Activated T-helper 1 cell treated with anti-CD3 and anti-CD28 coated beads, Interleukin-2, amount 50 U/mL, for 16 hours (primary cell): ENCODE data around the gene AP5Z1.
"Not testable (repeated sequence)": the region's sequence is repeated elsewhere in the genome, so short reads cannot be mapped to it uniquely, and the experiment has no call there.

Source experiments
- DNase-seq, 2 donors: peaks; one replicate each; pipeline ENCODE4 v3.0.0-alpha.2; 2020; ENCODE audit warnings: low read depth in 1 of 2, low spot score in 1 of 2

AP5Z1 gene

DNA sequence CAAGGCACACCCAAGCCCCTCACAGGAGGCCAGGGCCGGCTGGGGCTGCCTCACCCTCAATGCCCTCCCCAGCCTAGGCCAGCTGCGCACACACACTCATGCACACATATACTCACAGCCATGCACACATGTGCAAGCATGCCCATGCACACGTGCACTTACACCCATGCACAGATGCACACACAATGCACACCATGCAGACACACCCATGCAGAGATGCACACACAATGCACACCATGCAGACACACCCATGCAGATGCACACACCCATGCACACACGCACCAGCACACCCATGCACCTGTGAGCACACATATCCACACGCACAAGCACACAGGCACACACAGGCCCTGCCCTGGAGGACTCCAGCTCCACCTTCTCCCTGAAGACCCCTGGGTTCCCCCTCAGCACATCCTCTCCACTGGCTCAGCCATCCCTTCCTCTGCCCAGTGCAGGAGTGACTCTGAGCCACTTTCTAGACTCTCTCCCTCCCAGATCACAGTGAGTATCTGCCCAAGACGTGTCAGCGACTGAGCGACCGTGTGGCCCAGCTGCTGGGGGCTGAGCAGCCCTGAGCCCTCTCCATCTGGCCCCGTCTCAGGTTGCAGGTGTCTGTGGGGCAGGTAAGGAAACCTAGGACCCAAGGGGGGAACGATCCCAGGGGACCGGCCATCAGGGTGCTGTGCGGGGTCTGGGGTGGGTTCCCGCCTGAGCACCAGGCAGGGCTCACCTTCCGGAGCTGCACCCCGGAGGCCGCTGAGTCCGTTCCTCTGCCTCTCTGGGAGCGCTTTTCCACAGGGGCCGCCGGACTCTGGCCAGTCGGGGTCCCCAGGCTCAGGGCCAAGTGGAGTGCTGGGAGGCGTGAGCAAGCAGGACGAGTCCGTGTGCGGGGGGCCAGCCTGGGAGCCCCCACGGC lies 25.8 kb downstream of the AP5Z1 start:
- DNase-seq: no peak

DNA sequence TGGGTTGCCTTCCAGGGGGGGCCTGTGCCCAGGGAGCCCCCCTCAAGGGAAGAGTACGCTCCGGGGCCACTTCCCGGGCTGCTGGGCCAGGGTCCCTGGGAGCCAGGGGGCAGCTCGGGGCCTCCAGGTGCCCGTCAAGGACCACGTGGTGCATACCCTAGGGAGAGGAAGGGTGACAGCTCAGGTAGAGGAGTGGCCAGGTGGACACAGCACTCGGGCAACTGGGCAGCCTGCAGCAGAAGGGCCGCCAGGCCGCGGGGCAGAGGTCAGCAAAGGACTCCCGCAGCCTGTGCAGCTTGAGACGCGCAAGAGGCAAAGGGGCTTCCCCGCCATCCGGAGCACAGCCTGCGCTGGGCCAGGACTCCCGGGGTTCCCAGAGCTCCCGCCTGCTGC lies 26.4 kb downstream of the AP5Z1 start:
- DNase-seq: no peak

DNA sequence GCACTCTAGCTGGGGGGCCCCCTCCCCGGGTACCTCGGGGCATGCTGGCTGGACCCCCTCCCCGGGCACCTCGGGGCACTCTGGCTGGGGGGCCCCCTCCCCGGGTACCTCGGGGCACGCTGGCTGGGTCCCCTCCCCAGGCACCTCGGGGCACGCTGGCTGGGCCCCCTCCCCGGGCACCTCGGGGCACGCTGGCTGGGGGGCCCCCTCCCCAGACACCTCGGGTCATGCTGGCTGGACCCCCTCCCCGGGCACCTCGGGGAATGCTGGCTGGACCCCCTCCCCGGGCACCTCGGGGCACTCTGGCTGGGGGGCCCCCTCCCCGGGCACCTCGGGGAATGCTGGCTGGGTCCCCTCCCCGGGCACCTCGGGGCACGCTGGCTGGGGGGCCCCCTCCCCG lies 27.2 kb downstream of the AP5Z1 start:
- DNase-seq: not testable (repeated sequence)

DNA sequence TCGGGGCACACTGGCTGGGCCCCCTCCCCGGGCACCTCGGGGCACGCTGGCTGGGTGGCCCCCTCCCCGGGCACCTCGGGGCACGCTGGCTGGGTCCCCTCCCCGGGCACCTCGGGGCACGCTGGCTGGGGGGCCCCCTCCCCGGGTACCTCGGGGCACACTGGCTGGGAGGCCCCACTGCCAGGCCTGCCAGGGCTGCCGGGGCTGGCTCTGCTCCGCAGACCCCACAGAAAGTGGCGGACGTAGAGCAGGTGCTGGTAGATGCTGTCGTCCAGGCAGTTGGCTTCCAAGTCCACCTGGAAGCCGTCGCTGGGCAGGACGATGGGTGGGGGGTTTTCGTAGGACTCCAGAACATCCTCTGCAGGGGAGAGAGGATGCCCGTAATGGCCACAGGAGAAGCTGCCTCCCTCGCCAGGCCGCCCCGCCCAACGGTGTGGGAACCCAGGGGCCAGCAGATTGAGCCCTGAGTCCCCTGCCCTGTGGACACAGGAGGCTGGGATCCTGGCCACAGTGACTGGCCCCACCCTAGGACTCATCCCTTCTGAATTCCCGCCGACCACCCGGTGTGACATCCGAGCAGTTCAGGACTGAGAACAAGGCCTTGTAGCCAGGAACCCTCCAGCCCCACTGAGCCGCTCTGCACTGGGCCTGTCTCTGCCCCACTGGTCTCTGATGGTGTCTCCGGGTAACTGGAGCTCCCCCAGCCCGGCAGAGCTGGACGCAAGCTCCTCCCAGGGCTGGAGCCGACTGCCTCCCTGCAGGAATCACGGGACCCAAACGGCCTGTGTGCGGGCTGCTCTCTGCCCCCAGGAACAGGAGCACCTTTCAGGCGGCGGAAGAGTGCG lies 28.2 kb downstream of the AP5Z1 start:
- DNase-seq: no peak

DNA sequence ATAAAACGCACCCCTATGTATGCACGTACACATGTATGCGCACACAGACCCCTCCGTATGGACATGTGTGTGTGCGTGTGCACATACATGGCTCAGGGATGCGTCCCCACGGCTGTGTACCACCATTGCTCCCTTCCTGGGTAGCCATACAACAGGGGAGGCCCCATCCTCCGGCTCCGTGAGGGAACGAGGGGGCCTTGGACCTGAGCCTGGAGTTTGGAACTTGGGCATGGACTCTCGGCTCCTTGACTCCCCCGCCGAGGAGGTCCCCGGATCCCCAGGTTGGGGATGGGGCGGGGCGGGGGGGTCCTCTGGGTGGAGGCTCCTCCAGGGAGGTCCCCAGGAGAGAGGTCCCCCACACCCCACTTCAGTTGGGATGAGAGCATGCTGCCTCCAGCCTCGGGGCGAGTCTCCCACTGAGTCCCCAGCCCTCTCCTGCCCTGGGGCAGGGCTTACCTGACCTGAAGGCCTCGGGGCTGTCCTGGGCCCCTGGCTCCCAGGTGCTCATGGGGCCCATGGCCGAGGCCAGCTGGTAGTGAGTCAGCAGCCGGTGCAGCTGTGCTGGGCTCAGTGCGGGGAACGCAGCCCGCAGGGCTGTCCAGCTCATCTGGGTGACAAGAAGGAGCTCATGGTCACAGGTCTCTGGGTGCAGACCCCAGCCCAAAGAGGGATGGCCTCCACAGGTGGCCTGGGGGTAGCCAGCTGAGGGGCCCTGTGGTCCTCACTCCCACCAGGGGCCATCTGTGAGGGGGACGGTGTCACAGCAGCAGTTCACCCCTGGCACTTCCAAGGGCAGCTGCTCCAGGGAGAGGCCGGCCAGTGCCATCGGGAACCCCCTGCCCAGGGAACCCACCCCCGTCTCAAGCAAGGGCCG lies 29.9 kb downstream of the AP5Z1 start:
- no peak for DNase-seq

DNA sequence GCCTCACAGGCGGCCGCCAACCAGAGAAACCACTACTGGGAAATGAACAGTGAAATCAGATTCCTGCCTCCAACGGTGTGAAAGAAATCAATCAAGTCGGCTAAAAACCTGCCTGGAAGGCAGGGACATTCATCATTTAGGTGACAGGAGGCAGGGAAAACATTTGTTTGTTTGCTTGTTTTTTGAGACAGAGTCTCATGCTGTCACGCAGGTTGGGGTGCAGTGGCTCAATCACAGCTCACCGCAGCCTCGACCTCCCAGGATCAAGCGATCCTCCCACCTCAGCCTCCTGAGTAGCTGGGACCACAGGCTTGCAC lies 30.5 kb downstream of the AP5Z1 start:
- DNase-seq: no peak

DNA sequence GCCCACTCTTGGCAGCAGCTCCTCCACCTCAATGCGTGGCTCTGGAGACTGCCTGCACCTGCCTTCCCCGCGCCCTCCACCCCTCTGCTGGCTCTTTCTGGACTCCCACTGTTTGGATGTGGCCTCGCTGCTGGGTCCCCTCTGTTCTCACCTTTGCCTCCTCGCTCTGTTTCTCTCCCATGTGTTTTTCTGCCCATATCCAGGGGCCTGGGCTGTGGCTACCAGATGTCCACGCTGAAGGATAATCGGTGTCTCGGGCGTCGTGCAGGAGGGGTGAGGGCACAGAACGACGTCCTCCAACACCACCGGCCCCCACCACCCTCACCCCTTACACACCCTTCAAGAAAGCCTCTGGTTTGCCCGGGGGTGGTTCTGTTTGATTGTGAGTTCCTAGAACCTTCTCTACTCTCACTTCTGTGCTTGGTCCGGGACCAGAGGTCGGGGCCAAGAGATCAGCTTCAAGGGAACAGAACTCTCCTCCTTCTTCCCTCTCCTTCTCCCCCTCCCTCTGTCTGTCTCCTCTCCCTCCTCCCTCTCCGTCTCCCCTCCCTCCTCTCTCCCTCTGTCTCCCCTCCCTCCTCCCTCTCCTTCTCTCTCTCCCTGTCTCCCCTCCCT lies 31.7 kb downstream of the AP5Z1 start:
- DNase-seq: no peak

DNA sequence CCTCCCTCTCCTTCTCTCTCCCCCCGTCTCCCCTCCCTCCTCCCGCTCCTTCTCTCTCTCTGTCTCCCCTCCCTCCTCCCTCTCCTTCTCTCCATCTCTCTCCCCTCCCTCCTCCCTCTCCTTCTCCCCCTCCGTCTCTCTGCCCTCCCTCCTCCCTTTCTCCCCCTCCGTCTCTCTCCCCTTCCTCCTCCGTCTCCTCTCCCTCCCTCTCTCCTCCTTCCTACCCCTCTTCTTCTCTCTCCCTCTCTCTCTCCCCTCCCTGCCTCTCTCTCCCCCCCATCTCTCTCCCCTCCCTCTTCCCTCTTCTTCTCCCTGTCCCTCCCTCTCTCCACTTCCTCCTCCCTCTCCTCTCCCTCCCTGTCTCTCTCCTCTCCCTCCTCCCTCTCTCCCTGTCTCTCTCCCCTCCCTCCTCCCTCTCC lies 32.2 kb downstream of the AP5Z1 start:
- no peak for DNase-seq

DNA sequence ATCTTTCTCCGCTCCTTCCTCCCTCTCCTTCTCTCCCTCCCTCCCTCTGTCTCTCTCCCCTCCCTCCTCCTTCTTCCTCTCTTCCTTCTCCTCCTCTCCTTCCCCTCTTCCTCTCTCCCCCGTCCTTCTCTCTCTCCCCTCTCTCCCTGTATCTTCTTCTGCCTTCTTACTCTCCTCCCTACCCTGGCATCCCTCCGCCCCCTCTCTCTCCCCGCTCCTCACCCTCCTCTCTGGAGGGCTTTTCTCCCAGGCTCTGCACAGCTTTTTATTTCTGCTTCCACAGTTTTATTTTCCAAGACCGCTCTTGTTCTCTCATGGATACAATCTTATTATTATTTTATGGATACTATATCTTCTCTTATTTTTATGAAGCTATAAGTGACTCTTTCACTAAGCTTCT lies 32.6 kb downstream of the AP5Z1 start:
- no peak for DNase-seq

DNA sequence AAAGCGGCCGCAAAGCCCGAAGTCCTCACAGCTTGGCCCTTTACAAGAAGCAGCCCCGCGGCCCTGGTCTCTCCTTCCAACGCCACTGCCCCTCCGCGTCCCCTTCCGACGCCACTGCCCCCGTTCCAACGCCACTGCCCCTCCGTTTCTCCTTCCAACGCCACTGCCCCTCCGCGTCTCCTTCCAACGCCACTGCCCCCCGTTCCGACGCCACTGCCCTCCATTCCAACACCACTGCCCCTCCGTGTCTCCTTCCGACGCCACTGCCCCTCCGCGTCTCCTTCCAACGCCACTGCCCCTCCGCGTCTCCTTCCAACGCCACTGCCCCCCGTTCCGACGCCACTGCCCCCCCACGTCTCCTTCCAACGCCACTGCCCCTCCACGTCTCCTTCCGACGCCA lies 33.1 kb downstream of the AP5Z1 start:
- DNase-seq: no peak

DNA sequence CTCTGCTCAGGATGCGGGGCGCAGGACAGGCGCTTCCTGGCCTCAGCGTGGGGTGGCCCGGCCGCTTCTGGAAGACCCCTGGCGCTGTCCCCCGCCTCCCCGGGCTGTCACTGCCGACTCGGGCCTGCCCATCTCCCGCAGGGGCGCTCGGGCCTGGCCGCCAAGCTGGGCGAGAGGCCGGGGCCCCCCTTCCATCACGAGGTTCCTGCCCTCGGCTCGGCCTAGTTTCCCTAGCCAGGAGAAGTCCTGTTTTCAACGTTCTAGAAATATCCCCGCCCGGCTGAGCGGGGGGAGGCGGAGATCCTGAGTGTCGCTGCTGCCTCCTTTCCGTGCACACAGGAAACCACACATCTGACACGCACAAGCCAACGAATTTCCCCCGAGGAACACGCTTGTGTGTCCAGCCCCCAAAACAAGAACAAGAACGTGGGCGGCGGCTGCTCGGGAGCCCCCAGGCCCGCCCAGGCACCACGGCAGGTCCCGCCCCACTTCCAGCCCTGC lies 33.7 kb downstream of the AP5Z1 start:
- no peak for DNase-seq

DNA sequence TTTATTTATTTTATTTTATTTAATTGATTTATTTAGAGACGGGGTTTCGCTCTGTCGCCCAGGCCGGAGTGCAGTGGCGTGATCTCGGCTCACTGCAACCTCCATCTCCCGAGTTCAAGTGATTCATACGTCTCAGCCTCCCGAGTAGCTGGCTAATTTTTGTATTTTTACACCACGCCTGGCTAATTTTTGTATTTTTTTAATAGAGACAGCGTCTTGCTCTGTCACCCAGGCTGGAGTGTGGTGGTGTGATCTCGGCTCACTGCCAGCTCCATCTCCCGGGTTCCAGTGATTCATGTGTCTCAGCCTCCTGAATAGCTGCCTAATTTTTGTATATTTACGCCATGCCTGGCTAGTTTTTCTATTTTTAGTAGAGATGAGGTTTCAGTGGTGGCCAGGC lies 34.2 kb downstream of the AP5Z1 start:
- DNase-seq: no peak

DNA sequence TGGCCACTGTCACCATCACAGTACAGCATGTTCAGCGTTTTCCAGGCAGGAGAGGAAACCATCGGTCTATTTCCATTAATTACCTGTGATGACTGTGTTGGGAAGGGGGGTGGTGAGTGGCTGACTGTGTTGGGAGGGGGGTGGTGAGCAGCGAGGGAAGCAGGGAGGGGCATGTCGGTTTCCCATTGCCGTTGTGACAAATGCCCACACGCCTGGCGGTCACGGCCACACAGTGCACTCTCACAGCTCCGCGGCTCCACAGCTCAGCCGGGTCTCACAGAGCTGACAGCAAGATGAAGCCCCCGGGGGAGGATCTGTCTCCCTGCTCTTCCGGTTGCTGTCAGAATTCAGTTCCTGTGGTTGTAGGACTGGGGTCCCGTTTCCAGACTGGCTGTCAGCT lies 39.0 kb downstream of the AP5Z1 start:
- no peak for DNase-seq

DNA sequence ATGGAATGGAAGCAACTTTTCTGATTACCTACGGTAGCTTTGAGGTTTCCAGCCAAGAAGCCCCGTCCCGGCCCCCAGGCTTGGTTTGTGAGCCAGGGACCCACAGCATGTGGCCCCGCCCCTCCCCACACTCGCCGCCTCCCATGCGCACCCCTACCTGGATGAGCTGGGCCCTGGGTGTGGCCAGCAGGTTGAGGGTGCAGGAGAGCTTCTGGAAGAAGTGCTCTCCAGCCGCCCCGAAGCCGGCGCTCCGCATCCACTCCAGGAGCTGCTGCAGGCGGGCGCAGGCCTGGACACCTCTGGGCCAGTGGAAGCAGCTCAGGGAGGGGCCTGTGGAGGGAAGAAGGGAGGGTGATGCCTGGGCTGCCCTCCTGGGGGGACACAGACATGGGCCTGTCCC lies 39.7 kb downstream of the AP5Z1 start:
- DNase-seq: no peak

DNA sequence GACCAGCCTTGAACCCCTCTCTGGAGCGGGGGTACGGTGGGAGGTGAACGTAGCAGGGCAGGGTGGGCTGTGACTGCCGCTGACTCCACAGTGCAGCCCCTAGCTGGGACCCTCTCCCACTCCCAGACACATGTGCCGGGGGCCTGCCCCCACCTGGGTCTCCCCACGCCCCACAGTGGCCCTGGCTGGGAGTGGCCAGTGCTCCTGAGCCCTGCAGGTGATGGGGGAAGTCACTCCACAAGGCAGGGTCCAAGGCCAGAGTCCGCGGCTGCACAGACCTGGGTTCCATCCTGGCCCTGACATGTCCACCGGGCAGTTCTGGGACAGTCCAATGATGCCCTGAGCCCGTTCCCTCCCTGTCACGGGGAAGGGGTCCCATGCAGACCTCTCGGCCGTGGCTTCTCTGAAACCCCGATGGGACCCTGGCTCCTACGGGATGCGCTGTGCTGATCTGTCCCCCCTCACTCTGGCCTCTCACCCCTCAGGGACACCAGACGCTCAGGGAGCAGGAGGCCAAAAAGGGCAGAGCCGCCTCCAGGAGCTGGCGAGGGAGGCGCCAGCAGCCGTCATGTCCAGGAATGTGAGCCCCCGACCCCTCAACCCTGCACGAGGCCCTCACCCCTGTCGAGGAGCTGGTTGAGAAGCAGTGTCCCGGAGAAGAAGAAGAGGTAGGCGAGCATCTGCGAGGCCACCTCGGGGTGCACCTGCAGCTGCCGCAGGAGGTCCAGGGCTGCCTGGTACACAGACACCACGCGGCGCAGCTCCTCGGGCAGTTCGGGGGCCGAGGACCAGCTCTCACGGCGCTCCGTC lies 40.4 kb downstream of the AP5Z1 start:
- DNase-seq: no peak

DNA sequence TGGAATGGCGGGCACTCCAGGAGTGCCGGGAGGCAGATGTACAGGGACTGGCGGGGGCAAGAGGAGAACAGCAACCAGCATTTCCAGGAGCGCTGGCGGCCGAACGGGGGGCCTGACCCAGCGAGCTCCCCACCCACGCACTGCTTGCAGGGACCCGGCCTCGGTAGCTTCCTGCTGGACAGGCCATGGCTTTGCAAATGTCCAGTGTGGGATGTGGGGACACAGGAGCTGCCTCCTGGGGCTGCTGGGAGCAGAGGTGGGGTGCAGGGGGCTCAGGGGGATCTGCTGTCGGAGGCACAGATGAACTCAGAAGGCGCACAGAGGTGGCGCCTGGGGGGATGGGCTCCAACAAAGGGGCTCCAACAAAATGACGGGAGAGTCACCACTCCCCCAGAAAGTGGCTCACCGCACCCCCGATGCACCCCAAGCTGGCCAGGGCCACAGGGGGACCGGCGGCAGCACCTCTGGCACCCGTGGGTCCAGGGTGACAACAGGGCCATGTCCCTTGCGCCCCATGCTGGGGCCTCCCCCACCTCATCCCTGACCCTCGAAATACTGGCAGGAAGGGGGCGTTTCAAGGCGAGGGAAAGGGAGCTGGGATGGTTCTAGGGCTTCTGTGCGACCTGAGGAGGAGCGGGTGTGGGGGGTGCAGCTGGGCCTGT lies 41.1 kb downstream of the AP5Z1 start:
- no peak for DNase-seq

DNA sequence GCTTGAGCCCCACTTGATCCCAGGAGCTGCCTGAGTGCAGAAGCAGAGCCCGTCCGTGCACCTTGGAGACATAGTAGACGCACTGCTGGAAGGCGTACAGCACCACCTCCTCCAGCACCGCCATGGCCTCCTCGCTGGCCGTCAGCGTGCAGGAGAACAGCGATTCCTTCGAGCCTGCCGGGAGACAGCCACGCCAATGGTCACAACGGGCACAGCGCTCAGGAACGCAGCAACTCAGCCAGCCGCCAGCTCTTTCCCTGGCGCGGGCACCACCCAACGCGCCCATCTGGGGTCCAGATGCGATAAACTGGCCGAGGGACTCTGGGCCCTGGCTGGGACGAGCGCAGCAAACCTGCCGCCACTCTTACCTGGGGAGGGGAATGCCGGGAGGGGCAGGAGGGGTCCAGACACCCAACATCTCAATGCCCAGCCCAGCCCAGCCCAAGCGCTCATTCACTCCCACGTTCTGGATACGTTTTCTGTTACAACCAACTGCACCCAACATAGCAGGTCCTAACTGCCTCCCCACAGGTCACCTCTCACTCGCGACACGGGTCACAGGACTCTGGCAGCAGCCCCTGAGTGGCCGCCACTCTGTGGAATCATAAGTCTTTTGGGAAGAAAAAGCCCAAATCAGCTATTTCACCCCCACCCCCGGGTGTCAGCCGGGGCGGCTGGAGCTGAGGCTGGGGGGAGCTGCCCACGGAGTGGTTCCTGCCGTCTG lies 41.9 kb downstream of the AP5Z1 start:
- DNase-seq: no peak

DNA sequence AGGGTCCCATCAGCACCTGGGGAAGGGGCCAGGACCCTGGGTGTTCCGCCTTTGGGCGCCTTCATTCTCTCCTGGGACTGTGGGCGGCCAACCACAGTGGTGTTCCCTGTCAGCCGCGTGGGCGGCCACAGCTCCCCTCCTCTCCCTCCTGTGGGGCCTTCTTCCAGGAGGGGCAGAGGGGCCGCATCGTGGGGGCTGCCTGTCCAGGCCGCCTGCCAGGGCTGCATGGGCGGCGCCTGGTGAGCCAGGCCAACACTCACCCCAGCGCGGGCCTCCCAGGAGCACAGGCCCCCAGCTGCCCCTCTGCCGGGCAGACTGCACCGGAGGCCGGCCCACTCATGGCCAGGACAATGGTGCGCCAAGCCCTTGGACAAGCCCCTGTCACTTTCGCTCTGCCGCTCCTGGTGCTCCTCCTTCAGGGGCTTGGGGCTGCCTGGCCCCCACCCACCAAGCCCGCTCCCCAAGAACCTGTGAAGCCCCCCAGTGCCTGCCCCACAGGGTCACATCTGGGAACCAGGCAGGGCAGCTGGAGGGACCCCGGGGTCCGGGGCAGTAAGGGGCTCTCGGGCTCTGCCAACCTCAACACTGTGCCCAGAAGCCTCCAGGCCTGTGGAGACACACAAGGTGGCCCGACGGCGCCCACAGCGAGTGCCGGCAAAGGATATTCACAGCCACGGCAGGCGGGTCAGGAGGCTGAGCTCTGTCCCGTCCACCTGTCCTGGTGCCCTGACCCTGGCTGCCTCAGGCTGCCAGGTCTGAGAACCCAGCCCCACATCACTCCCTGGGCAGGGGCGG lies 42.8 kb downstream of the AP5Z1 start:
- DNase-seq: no peak
